Measurements from ENCODE around the gene FAM53B.

The FAM53B gene

DNA sequence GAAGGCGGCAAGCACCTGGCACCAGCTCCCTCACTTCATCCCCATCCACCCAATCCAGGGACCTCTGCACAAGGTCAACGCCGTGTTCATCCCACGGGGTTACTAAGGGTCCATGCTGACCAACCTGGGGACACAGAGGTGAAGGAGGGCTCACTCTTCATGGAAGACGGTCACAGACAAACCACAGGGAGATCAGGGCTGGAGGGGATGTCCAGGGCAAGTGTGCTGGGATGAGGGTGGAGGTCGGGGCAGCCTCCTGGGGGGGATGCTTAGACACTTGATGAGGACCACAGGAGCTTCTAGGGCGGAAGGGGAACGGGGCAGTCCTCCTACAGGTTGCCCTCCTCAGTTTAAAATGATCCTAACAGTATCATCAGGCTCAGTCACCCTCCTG is 46.7 kb downstream of the FAM53B start:
- DNase-seq (ENCODE audit: low read depth in 2 of 2) = no peak

DNA sequence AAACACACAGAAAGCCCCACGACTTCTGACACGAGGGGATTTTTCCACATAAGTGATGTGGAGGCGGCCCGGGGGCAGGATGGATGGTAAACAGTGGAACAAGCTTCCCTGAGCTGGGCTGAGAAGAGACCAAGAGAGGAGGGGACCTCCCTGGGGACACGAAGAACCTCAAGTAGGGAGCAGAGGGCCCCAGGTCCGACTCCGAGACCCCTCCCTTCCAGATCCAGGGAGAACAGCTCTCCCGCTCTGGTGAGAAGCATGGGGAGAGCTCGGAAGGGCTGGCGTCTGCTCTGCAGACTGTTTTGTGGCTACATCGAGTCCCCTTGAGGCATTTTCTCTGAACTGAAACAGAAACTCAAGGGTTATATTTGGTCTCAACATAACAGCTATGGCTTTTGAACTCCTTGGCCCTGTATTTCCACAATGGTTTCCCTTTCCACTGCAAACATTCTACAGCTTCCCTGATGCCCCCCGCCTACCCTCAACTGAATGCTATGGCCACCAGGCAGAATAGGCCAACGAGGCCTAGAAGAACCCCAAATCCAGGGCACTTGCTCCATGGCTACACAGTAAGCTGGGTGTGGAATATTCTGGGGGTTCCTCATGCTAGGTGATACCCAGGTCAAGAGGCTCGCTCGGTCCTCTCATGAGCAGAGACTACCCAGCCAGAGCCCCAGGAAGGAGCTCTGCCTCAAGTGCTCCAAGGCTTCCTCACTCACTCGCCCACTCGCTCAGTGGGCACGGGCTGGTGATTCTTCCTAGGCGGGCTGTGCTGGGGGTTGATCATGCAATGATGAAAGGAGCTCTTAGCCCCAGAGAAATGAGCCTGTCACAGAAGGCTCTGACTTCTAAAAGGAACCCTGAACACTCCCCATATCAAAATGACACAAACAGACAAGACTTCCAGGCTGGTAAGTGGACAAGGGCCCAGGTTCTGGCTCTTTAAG is 47.5 kb downstream of the FAM53B start:
- DNase-seq (ENCODE audit: low read depth in 2 of 2) = no peak

DNA sequence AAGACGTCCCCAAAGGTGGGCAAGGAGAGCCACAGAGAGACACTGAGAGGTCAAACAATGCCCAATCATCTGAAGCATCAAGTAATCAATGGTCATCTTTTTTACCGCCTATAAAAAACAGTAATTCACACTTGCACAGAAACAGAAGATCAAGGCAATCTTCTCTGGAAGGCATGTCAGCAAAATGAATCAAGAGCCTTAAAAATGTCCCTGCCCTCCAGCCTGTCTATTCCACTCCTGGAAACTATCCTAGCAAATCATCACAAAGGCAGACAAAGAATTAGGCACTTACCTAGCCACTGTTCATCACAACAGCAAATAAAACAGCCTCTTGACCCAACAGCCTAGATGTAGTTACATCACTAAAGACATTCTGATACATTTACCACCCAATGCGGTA is 48.9 kb downstream of the FAM53B start:
- no peak for DNase-seq (ENCODE audit: low read depth in 2 of 2)

DNA sequence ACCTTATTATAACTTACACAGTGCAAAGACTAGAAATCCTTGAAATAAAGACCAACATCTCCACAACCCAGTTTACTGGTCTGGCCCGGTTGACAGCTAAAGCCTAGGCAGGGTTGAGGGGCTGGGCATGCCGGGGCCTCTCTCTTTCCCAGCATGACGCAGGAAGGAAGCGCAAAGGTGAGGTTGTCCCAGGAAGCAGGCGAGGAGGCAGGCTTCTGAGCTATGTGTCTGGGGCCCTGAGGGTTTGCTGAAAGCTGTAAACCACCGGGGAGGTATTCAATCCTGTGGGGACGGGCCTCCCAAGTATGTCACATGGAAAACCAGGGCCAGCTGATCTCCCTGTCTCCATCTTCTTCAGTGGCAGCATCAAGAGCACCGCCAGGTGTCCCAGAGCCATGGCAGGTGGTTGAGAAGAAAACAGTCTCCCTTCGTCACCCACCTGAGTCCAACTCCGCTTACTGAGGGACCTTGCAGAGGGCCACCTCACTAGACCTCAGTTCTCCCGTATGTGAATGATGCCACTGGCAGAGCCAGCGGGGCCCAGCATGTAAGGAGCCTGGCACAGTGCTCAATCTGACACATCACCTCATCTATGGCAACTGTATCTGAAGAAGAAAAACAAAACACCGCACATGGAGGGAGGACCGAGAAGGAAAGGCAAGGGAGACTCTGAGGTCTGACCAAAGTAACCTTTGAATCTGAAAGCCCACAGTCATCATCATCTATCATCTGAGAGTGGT is 49.5 kb downstream of the FAM53B start:
- DNase-seq (ENCODE audit: low read depth in 2 of 2) = no peak

DNA sequence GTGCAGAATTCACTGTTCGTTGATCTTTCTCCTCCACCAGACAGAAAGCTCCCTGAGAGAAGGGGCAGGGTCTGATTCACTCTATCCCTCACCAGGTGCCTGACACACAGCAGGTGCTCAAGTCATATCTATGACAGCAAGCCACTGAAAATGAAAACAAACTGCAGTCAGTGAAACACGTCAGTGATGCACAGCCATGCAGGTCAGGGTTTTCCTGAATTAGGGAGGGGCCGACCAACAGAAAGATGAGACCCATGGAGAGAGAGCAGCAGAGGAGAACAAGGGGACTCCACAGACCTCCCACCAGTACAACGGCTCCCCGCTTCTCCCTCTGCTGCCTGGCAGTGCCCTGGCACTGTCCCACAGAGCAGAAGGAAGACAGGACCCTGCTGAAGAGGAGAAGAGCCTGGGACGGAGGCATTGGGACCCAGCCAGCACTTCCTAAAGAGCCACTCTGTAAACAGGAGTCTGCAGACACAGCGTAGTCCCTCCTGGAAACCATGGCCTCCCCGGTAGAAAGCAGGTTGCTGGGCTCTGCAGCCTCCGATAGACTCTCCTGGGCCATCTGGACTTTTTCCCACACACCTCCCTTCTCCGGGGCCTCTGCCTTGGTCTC is 50.3 kb downstream of the FAM53B start:
- DNase-seq (ENCODE audit: low read depth in 2 of 2) = no peak

DNA sequence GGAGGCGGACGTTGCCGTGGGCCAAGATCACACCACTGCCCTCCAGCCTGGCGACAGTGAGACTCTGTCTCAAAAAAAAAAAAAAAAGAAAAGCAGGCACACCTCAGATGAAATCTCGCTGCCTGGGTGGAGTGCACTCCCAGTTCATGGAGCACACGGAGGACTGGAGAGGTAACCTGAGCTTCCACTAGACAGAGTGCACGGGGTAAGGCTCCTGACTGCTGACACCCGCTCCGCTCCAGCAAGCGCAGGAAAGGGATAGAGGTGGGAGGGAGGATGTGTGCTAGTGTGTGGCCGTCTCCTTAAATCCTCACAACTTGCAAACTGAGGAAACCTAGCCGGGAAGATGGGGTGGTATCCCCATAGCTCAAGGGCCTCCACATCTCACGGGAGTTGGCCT is 50.8 kb downstream of the FAM53B start:
- DNase-seq (ENCODE audit: low read depth in 2 of 2) = no peak

DNA sequence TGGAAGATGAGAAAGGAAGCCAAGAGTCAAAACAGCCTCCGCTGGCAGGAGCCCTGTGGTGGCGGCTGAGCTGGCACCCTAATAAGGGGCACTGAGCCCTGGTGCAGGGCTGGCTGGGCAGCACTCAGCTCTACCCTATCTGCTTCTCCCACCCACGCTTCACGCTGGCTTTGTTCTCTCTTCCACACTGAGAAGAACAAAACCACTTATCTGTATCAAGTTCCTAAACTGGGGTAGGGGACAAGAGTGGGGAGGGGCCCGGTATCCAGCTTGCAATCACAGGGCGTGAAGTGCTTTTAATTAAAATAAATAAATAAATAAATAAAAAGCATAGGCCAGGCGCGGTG is 52.1 kb downstream of the FAM53B start:
- no peak for DNase-seq (ENCODE audit: low read depth in 2 of 2)

DNA sequence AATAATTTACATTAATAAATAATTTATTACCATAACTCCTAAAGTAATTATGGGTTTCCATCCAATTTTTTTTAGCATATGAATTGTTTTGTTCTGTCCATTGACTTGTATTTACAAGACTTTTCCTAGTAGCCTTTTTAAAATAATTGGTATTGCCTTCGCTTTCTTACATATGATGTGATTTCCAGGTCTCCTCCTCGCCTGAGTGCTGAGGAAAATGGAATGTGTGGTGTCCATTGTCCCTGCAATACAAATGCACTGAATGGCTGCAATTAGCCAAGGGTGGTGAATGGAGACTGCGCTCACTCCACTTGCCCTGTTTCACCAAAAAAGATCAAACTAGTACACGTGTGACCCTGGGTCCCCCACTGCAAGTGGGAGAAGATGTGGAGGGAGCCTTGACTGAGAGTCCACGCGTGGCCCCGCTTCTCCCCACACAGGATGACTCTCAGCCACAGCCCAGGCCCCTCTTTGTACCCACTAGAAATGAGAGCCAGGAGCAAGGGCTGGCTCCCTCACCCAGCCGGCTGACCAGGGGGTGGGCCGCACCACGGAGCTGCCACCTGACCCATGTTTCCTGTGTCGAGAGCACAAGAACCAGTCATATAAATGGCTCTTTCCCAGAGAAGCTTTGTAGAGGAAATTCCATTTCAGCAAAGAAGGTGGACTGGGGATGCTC is 52.6 kb downstream of the FAM53B start:
- no peak for DNase-seq (ENCODE audit: low read depth in 2 of 2)

DNA sequence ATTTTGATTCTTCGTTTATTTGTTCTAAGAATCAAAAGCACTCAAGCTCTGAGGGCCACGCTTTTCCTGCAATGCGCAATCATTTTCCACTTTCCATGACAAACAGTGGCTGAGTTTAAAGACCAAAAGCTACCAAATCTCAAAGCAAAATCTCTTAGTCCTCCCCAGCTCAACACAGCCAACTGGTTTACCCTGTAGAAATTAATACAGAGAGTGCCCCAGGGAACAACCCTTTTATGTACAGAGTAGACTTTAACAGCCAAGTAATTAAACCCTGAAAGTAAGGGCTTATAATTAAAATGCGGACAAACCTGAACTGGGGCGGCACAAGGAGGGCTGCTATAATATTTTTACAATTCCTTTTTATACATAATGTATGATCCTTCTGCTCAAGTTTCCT is 53.2 kb downstream of the FAM53B start:
- DNase-seq (ENCODE audit: low read depth in 2 of 2) = no peak

DNA sequence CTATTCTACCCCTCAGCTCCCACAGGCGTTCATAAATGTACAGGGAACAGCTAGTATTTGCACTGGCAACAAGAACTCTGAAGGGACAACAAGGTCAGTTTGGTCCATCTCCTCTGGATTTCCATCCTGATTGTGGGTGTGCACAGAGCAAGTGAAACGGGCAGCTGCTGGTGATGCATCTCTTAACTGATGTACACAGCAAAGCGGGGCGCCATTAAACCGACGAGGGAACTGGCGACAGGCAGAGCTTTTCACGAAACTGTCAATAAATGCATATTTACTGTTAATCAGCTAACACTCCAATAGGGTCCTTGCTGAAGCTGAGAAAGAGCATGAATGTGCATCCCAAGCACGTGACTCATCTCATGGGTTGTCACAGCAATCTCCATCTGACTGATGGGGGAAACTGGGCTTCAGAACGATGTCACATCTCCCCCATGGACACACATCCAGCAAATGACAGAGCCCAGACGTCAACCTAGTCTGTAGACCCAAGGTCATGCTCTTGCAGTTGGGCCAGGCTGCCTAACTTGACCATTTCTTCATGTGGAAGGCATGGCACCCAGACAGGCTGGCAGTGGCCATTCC is 54.2 kb downstream of the FAM53B start:
- DNase-seq (ENCODE audit: low read depth in 2 of 2) = no peak

DNA sequence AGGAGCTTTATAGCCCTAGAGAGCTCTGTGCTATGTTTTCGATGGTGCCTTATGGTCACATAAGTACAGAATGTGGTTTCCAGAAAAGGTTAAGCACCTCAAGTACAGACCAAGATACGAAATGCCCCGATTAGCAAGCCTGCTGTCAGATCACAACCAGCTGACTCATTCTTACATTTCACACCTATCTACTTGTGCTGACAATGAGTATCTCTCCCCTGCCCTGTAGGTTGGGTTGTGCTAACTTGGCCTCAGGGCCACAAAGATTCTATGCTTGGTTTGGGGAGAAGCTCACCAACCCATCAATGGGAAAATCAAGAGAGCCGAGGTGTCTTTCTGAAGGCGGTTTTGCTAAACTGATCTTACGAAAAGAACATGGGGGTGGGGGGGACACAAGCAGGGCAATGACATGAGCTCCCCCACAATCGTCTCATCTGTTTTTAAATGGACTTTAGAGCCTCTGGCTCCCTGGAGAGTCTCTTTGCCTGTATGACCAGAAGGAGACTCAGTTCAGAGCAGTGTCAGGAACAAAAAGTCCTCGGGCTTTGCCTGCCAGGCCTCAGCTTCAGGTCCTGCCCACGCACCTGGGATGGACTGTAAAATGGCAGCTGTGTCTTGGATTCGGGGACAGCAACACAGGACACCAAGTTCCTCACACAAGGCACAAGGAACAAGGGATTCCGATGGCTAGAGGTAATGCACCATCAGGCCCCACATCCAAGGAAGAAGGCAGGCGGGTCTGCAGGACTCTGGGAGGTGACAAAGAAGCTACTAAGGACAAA is 55.1 kb downstream of the FAM53B start:
- no peak for DNase-seq (ENCODE audit: low read depth in 2 of 2)

DNA sequence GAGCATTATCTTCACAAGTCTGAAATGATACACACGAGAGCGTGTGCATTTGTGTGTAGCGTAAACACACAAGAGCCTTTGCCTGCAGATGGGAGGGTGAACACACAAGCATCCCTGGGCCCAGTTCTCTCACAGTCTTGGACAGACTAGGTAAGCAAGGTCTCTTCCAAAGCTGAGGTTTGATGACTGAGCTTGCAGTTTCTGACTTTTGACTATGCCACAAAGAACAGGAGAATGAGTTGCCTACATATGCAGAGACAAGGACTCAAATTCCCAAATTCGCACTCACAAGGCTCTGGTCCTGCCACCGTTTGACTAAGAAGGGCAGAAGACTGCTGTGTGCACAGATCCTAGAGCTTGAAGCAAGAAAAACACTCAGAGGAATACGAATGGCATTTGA is 55.8 kb downstream of the FAM53B start:
- DNase-seq (ENCODE audit: low read depth in 2 of 2) = no peak

DNA sequence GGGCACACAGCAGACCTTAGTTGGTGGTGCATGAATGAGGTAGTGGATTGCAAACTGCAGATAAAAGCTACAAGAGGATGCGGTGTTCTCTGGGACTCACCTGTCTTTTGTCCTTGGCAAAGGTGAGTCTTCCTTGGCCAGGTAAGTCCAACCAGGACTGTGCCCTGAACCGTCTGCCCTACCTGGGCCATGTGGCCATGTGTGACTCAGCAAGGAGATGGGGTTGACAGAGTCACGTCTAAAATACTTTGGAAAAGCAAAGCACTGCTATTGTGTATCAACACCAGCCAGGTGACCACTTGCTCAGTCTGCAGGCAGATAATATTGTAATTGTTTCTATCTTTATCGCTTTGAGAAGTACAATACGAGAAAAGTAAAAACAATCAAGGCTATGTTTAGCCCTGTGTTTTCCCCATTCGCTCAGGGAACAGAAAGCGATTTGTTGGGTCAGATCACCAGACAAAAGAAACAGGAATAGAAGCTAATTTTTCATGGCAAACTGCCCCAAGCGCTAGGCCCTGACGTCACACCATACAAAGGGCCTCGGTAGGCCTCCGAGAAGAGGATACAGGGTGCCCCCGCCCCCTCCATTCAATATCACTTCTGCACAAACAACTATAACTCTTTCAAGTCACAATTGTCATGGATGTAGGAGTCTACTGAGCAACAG is 57.3 kb downstream of the FAM53B start:
- no peak for DNase-seq (ENCODE audit: low read depth in 2 of 2)

DNA sequence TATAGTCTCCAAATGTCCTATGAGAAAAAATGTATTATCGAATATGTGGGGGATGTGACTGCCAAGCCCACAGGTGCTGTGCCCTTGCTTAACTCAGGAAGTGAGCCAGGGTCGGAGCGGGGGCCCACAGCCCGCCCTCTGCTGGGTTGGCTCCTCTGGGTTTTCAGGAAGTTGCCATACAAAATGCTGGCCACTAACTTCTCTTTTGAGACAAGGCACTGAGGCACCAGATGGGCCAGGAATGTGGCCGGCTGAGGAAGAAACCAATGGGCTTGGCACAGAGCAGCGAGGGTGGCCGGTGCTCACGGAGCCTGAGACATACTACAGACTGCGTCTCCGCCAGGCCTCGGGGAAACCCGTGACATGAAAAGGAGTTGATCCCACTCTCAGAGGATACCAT is 58.9 kb downstream of the FAM53B start:
- no peak for DNase-seq (ENCODE audit: low read depth in 2 of 2)

DNA sequence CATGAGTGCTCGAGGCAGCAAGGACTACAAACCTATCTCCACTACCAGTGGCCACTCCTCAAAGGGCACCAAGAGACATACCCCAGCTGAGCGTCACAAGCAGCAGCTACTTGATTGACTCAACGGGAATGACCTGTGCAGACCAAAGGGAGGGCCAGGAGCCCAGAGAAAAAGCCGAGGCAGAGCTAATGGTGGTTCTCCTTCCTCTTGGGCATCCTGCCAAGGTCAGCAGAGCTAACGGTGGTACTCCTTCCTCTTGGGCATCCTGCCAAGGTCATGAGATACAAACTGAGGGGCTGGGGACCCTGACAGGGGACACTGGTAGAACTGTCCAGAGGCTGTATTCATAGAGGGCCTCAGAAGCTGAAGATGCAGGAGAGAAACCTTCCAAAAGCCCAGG is 60.4 kb downstream of the FAM53B start:
- no peak for DNase-seq (ENCODE audit: low read depth in 2 of 2)

DNA sequence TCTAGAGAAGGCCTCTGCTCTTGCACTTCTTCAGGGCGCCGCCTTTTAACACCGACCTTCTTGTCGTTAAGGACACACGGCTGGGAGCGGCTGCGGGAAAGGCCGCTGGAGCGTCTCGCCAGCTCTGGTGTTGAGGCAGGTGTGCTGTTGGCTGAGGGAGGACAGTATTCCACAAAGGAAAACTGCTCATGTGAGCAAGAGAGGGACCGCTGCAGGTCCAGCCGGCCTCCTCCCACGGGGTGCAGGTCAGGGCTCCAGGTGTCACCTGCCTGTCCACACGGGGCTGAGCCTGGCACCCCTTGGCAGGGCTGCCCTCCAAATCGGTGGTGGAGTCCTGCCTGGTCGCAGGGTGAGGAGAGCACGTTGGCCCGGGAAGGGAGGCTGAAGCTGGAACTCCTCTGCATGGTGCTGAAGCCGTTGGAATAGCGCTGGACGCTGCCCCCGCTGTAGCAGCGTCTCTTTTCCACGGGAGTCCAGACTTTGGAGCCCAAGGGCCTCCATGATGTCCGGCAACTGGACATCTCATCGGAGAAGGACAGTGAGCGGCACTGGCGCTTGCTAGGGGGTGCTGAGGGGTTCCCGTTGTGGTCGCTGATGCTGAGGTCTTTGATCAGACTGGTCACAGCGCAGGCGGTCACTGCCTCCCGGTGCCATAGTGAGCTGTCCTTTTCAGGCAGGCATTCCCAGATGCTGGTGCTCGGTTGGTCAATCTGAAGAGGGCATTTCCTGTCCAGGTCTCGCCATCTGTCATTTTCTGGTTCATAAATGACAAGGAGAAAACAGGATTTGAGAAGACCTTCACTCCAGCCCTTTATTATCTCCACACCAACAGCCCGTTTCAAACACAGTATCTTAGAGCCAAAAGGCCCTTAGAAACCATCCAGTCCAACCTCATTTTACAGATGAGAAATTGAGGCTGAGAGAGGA is 62.3 kb downstream of the FAM53B start:
- no peak for DNase-seq (ENCODE audit: low read depth in 2 of 2)

DNA sequence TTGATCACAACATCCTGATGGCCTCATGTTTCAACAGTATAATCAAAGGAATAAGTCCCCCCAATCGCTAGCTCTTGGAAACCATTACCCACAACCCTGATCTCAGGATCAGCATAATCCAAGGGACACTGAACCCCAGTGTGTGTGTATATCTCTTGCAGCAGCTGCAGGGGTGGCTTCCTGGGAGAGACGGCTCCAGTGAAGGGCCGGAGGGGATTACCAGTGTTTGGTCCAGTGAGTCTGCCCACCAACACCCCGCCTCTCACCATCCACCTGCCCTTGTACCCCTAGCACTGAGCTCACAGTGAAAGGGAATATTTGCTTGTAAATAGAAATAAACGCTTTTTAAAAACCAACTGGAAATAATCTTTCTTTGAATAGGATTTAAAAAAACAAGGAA is 63.1 kb downstream of the FAM53B start:
- no peak for DNase-seq (ENCODE audit: low read depth in 2 of 2)

DNA sequence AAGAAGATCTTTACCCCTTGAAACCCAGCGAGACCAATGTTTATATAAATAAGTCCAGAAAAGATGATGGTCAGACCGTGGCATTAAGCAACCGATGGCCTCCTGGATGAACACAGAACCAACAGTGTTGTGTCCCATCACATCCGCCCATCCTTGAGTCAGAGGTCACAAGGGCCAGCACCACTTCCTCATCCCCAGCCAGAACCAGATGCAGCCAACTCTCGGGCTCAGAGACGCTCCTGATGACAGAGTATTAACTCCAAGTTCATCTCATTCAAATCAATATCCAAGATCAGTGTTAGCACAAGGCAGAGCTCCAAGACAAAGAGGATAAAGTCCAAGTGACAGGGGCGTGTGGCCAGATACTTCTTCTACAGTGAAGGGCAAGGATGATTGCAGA is 63.5 kb downstream of the FAM53B start:
- no peak for DNase-seq (ENCODE audit: low read depth in 2 of 2)

DNA sequence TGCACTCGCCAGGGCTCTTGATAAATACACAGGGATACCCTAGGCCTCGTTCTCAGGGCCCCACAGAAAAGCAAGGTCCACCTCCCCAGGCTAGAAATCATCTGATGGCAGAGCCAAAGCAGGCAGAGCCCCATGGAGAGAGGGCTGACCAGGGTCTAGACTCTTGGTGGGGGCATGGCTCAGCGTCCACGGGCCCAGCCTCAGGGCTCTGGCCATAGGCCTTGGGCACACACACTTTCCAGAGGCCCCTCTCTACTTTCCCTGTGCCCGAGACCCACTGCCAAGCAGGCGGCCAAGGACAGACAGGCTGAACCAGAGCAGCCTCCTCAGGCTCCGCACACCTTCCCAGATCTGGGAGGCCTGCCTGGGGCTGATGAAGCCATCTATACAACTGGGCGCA is 64.8 kb downstream of the FAM53B start:
- DNase-seq (ENCODE audit: low read depth in 2 of 2) = no peak

Data from fibroblast of skin of left biceps (primary cell).